ENCODE data around the gene LRFN5. TPM values are rescaled to one million over a fixed set of nuclear protein-coding genes. Genes with fewer than 3 reads are reported as not detected.

The LRFN5 gene
- total RNA-seq, 2 donors from 2014 or later: 0.50 to 5.3 TPM

GRCh38 chr14:41799817-41800216 lies 193.1 kb downstream of the LRFN5 start:
- WGBS: 88% methylated on average over 1 of the region's 1 CpG
- Histone ChIP-seq H3K9me3 (no peaks in the 10 kb centered on the region), H3K27ac (no peak overlapping the region), H3K4me3 (no peak overlapping the region), H3K27me3 (replicated peaks; ENCODE audit: insufficient read depth) (no peaks in the 10 kb centered on the region), H3K4me1 (replicated peaks) (no peaks in the 10 kb centered on the region), H3K36me3 (no peaks in the 10 kb centered on the region)
- no peak for TF ChIP-seq POLR2AphosphoS5 (IDR thresholded peaks at IDR 0.05)
- TF ChIP-seq POLR2A (IDR thresholded peaks at IDR 0.05): no peak
- TF ChIP-seq, protein P1, sequence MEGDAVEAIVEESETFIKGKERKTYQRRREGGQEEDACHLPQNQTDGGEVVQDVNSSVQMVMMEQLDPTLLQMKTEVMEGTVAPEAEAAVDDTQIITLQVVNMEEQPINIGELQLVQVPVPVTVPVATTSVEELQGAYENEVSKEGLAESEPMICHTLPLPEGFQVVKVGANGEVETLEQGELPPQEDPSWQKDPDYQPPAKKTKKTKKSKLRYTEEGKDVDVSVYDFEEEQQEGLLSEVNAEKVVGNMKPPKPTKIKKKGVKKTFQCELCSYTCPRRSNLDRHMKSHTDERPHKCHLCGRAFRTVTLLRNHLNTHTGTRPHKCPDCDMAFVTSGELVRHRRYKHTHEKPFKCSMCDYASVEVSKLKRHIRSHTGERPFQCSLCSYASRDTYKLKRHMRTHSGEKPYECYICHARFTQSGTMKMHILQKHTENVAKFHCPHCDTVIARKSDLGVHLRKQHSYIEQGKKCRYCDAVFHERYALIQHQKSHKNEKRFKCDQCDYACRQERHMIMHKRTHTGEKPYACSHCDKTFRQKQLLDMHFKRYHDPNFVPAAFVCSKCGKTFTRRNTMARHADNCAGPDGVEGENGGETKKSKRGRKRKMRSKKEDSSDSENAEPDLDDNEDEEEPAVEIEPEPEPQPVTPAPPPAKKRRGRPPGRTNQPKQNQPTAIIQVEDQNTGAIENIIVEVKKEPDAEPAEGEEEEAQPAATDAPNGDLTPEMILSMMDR (IDR thresholded peaks at IDR 0.05): no peak
- intact Hi-C loops (cut with DNase I): no loop called here
- DNase-seq (ENCODE audit: low spot score): no peak

DNA sequence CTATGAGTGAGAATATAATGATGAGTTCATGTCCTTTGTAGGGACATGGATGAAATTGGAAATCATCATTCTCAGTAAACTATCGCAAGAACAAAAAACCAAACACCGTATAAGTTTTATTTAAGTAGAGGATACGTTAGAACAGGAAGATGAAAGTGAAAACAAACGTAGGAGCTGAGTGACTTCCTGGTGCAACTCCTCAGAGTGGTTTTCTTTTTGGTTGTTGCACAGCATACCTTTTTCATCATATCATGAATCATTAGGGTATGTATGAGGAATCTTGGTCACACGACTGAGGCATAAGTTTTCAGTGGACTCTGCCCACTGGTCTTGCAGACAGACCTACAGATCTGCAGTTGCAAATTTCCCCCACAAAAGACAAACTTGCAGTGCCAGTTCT lies 199.0 kb downstream of the LRFN5 start:
- TF ChIP-seq POLR2AphosphoS5 (IDR thresholded peaks at IDR 0.05): no peak
- Histone ChIP-seq H3K27ac (no peak overlapping the region), H3K4me1 (replicated peaks) (no peaks in the 10 kb centered on the region), H3K27me3 (replicated peaks; ENCODE audit: insufficient read depth) (no peaks in the 10 kb centered on the region), H3K4me3 (no peak overlapping the region), H3K9me3 (no peaks in the 10 kb centered on the region), H3K36me3 (no peaks in the 10 kb centered on the region)
- DNase-seq (ENCODE audit: low spot score): no peak
- intact Hi-C loops (cut with DNase I): no loop called here
- WGBS: 49% methylated on average over 5 of the region's 5 CpGs

DNA sequence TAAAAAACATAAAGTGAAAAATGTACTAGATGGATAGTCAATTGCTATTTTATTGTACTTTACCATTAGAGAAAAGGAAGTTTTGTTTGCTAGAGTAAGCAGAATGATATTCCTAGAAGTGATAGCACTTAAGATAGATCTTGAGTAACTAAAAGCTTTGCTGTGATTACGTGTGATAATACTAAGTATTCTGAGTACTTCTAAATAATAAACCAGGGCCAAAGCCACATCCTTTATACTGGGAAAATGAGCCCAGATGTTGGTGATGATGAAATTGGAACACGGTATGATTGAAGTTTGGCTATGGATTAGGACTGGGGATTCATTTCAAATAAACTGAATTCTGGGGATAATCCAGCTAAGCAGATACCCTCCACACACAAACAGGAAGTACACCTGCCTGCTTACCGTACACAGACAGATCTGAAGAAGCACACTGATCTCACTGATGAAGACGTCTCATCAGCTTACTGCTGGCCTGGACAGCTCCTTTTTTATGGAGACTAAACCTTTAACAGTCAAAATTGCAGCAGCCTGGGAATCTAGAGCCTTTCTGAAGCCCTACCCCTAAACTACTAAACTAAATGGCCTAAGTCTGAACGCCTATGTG lies 199.8 kb downstream of the LRFN5 start:
- DNase-seq (ENCODE audit: low spot score): no peak
- Histone ChIP-seq H3K4me1 (replicated peaks) (no peaks in the 10 kb centered on the region), H3K4me3 (no peak overlapping the region), H3K36me3 (no peaks in the 10 kb centered on the region), H3K27ac (no peak overlapping the region), H3K9me3 (no peaks in the 10 kb centered on the region), H3K27me3 (replicated peaks; ENCODE audit: insufficient read depth) (no peaks in the 10 kb centered on the region)
- intact Hi-C loops (cut with DNase I): no loop called here
- WGBS: 57% methylated on average over 5 of the region's 5 CpGs
- TF ChIP-seq, protein P1 (IDR thresholded peaks at IDR 0.05): no peak
- no peak for TF ChIP-seq POLR2AphosphoS5 (IDR thresholded peaks at IDR 0.05)

DNA sequence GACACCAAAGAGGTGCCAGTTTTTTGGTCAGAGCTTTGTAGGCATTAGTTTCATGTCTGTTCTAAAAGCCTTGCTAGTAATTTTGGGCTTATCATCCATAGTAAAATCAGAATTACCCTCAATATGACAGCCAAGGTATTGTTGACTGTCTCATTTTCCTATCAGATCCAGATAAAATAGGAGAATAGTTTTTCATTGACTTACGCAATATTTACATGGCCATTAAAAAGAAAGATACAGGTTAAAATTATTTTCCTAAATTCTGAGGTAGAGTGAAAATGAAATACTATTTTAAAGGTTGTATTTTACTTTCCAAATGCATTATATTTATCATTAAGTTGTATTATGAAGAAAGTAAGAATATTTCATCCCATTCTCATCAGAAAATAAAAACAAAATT lies 203.7 kb downstream of the LRFN5 start:
- Histone ChIP-seq H3K27ac (no peak overlapping the region), H3K36me3 (no peaks in the 10 kb centered on the region), H3K4me1 (replicated peaks) (no peaks in the 10 kb centered on the region), H3K27me3 (replicated peaks; ENCODE audit: insufficient read depth) (no peaks in the 10 kb centered on the region), H3K4me3 (no peak overlapping the region), H3K9me3 (no peaks in the 10 kb centered on the region)
- no peak for DNase-seq (ENCODE audit: low spot score)
- no peak for TF ChIP-seq POLR2AphosphoS5 (IDR thresholded peaks at IDR 0.05)
- TF ChIP-seq, protein P1 (IDR thresholded peaks at IDR 0.05): no peak
- TF ChIP-seq POLR2A (IDR thresholded peaks at IDR 0.05): no peak
- WGBS: 80% methylated on average over 1 of the region's 1 CpG
- intact Hi-C loops (cut with DNase I): no loop called here

GRCh38 chr14:41817626-41818025 lies 210.9 kb downstream of the LRFN5 start:
- no peaks in the 10 kb centered on the region for H3K36me3 ChIP-seq
- no peaks in the 10 kb centered on the region for H3K27me3 ChIP-seq (replicated peaks; ENCODE audit: insufficient read depth)
- TF ChIP-seq POLR2AphosphoS5 (IDR thresholded peaks at IDR 0.05): no peak
- TF ChIP-seq, protein P1 (IDR thresholded peaks at IDR 0.05): no peak
- TF ChIP-seq POLR2A (IDR thresholded peaks at IDR 0.05): no peak
- intact Hi-C loops (cut with DNase I): no loop called here
- WGBS: 47% methylated on average over 1 of the region's 1 CpG
- no peaks in the 10 kb centered on the region for H3K9me3 ChIP-seq
- no peak for DNase-seq (ENCODE audit: low spot score)
- H3K27ac ChIP-seq: no peak overlapping the region
- no peak overlapping the region for H3K4me3 ChIP-seq
- no peaks in the 10 kb centered on the region for H3K4me1 ChIP-seq (replicated peaks)

Data from prostate gland (tissue), 2 donors.